ENCODE data around the gene TTC21B. TPM values are rescaled to one million over a fixed set of nuclear protein-coding genes. Genes with fewer than 3 reads are reported as not detected.

The TTC21B gene
- total RNA-seq (10 to 100 TPM; 17.2 to 22.3 TPM), polyA plus RNA-seq (ENCODE audit: insufficient read length in 6 of 6) (10 to 100 TPM; 37.4 to 45.7 (median 43.2) TPM)
- long read RNA-seq, donor 1, partial matches to known transcripts = 31 of 34 reads
- long read RNA-seq, donor 1, other reads (novel, unspliced or antisense) = 0 of 34 reads
- long read RNA-seq, donor 2, full-length matches to known transcripts = 5 of 18 reads
- long read RNA-seq, donor 2, partial matches to known transcripts = 13 of 18 reads
- long read RNA-seq, donor 2, other reads (novel, unspliced or antisense) = 0 of 18 reads
- long read RNA-seq, donor 3, full-length matches to known transcripts = 3 of 3 reads
- long read RNA-seq, donor 3, partial matches to known transcripts = 0 of 3 reads
- long read RNA-seq, donor 3, other reads (novel, unspliced or antisense) = 0 of 3 reads
- long read RNA-seq, donor 4, partial matches to known transcripts = 2 of 3 reads
- long read RNA-seq, donor 4, other reads (novel, unspliced or antisense) = 0 of 3 reads
- long read RNA-seq, donor 5, partial matches to known transcripts = 11 of 13 reads
- long read RNA-seq, donor 5, other reads (novel, unspliced or antisense) = 0 of 13 reads
- long read RNA-seq, donor 6, full-length matches to known transcripts = 3 of 3 reads
- long read RNA-seq, donor 6, partial matches to known transcripts = 0 of 3 reads
- long read RNA-seq, donor 6, other reads (novel, unspliced or antisense) = 0 of 3 reads
- long read RNA-seq, donor 7, full-length matches to known transcripts = 3 of 3 reads
- long read RNA-seq, donor 7, partial matches to known transcripts = 0 of 3 reads
- long read RNA-seq, donor 7, other reads (novel, unspliced or antisense) = 0 of 3 reads
- long read RNA-seq, donor 8, full-length matches to known transcripts = 2 of 2 reads
- long read RNA-seq, donor 8, partial matches to known transcripts = 0 of 2 reads
- long read RNA-seq, donor 8, other reads (novel, unspliced or antisense) = 0 of 2 reads
- long read RNA-seq, donor 9 = 0 reads
- long read RNA-seq, donor 10 = 0 reads
- long read RNA-seq, donor 11 = 0 reads
- long read RNA-seq, donor 12, partial matches to known transcripts = 0 of 2 reads
- long read RNA-seq, donor 12, other reads (novel, unspliced or antisense) = 0 of 2 reads

DNA sequence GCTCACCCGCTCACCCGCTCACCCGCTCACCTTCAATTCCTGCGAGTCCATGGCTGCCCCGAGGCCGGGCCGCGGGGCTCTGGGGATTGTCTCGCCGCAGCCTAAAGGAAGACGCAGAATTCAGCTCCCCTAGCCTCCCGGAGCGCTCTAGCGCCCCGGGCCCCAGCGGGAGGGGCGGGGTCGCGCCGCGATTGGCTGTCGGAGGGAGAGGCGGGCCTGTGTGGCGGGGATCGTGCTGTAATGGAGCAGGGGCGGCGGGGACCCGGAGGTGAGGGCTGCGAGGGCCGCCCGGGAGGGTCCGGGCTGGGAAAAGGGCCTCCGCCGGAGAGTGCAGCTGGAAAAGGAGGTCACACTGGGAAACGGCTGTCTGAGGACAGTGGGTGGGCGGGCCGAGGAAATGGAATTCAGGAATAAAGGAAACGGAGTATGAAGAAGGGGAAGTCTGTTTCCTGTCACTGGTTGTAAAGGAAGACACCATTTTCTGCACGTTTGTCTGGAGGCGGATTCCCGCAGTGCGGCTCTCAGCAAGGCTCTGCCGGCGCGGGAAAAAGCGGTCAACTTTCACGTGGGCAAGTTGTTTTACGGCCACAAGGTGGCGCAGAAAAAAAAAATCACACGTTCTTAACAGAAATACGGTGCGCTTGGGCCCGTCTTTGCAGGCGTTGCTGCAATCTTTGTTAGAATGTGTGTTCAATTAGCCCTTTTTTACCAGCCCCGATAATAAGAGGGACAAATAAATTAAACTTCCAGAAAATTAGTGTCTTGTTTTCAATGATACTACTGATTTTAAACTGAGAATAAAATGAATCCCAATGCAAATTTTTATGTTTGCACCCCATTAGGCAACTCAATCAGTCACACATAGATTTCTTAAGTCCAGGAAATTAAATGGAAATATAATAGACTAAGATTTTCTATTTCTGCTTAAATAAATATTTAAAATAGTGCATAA lies at the start of gene TTC21B:
TTC21B (minus strand) TSS at position 122 of the 952 bp plus-strand sequence; CDS start at position 51, 71 bp downstream.
- H3K4me3 ChIP-seq = peak within 1 kb of the TSS; percentile 71
- peaks cover 0 to 24% of the 10 kb centered on the region in 2 donors for H3K4me1 ChIP-seq
- no peaks in the 10 kb centered on the region for H3K27me3 ChIP-seq
- peak within 1 kb of the TSS; percentile 77 to 88 for H3K27ac ChIP-seq
- H3K9me3 ChIP-seq = no peaks in the 10 kb centered on the region
- intact Hi-C loops (cut with DNase I) = no loop called here
- H3K36me3 ChIP-seq = no peaks in the 10 kb centered on the region
- ATAC-seq (peak; percentile 99), DNase-seq (peak; percentile 96 to 99 (median 96))
- TF ChIP-seq, protein P1, sequence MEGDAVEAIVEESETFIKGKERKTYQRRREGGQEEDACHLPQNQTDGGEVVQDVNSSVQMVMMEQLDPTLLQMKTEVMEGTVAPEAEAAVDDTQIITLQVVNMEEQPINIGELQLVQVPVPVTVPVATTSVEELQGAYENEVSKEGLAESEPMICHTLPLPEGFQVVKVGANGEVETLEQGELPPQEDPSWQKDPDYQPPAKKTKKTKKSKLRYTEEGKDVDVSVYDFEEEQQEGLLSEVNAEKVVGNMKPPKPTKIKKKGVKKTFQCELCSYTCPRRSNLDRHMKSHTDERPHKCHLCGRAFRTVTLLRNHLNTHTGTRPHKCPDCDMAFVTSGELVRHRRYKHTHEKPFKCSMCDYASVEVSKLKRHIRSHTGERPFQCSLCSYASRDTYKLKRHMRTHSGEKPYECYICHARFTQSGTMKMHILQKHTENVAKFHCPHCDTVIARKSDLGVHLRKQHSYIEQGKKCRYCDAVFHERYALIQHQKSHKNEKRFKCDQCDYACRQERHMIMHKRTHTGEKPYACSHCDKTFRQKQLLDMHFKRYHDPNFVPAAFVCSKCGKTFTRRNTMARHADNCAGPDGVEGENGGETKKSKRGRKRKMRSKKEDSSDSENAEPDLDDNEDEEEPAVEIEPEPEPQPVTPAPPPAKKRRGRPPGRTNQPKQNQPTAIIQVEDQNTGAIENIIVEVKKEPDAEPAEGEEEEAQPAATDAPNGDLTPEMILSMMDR (IDR thresholded peaks at IDR 0.05) = peak; percentile 68 to 79

- TF ChIP-seq, protein P1 (IDR thresholded peaks at IDR 0.05) = no peak
- no peak overlapping the region for H3K27ac ChIP-seq
- no peak overlapping the region for H3K4me3 ChIP-seq
- no peaks in the 10 kb centered on the region for H3K4me1 ChIP-seq
- intact Hi-C loops (cut with DNase I) = no loop called here
- no peaks in the 10 kb centered on the region for H3K36me3 ChIP-seq
- DNase-seq (no peak), ATAC-seq (no peak)
- H3K27me3 ChIP-seq = no peaks in the 10 kb centered on the region
- no peaks in the 10 kb centered on the region for H3K9me3 ChIP-seq
Observed at GRCh38 chr2:166000401-166000800, 46.8 kb upstream of the TTC21B start.

DNA sequence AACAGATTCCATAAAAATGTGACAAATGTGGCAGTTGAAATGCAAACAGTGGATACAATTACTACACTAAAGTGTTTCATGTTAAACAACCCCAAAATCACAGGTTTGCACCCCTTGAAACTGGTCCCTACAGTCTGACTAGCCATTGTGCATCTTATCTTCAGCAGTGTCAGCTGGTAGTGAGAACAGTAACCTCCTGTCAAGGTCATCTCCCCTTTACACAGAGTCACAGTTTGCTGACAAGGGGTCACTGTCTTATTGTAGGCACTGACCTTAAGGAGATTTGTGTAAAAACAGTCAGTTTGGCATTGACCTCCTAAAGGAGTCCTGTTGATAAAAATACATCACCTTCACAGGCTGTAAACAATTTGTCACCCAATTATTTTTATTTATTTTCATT lies 37.3 kb upstream of the TTC21B start:
- Histone ChIP-seq H3K36me3 (no peaks in the 10 kb centered on the region), H3K4me3 (no peak overlapping the region), H3K27me3 (no peaks in the 10 kb centered on the region), H3K4me1 (no peaks in the 10 kb centered on the region), H3K27ac (no peak overlapping the region), H3K9me3 (no peaks in the 10 kb centered on the region)
- ATAC-seq (no peak), DNase-seq (no peak)
- intact Hi-C loops (cut with DNase I) = no loop called here
- TF ChIP-seq, protein P1 (IDR thresholded peaks at IDR 0.05) = no peak

- Histone ChIP-seq H3K36me3 (no peaks in the 10 kb centered on the region), H3K27ac (no peak overlapping the region), H3K27me3 (no peaks in the 10 kb centered on the region), H3K4me3 (no peak overlapping the region), H3K9me3 (no peaks in the 10 kb centered on the region), H3K4me1 (no peaks in the 10 kb centered on the region)
- TF ChIP-seq, protein P1 (IDR thresholded peaks at IDR 0.05) = no peak
- intact Hi-C loops (cut with DNase I) = no loop called here
- no peak for DNase-seq
- ATAC-seq = no peak
Observed at GRCh38 chr2:165989851-165990250, 36.3 kb upstream of the TTC21B start.
